Skin epidermis (tissue), 12 donors: ENCODE data around the gene SPATA25.

Experiments used
- H3K27ac ChIP-seq, 21 experiments: fragments of 200-600 bp; sonication (generic) in 11 of 21; one replicate each; pipeline ENCODE4 v1.5.0; 2020; ENCODE audit warnings: mild to moderate bottlenecking in 3 of 21, inconsistent platforms in 2 of 21, moderate library complexity in 2 of 21
- H3K4me3 ChIP-seq, 7 experiments: fragments of 200-600 bp; sonication (generic) in 2 of 7; one replicate each; pipeline ENCODE4 v1.5.0; 2020; ENCODE audit warnings: inconsistent platforms in 2 of 7, mild to moderate bottlenecking in 2 of 7, moderate library complexity in 1 of 7

SPATA25 gene

GRCh38 chr20:45852326-45852725, 35.1 kb downstream of the SPATA25 start:
- Histone ChIP-seq H3K4me3 (no peak overlapping the region), H3K27ac (no peak overlapping the region)

- H3K4me3 ChIP-seq: no peak overlapping the region
- H3K27ac ChIP-seq: no peak overlapping the region
Measured at GRCh38 chr20:45851501-45851900, 35.9 kb downstream of the SPATA25 start.

- no peak overlapping the region for H3K4me3 ChIP-seq
- no peak overlapping the region for H3K27ac ChIP-seq
Measured at GRCh38 chr20:45850926-45851325, 36.5 kb downstream of the SPATA25 start.

GRCh38 chr20:45850238-45850637, 37.2 kb downstream of the SPATA25 start:
- no peak overlapping the region for H3K4me3 ChIP-seq
- H3K27ac ChIP-seq: no peak overlapping the region

- H3K27ac ChIP-seq: peak overlapping the region in 1 of 21 experiments; percentile 11
- H3K4me3 ChIP-seq: no peak overlapping the region
Measured at GRCh38 chr20:45848969-45849582, 38.3 kb downstream of the SPATA25 start.

GRCh38 chr20:45848421-45848820, 39.0 kb downstream of the SPATA25 start:
- Histone ChIP-seq H3K4me3 (no peak overlapping the region), H3K27ac (peak overlapping the region in 2 of 21 experiments; percentile 7 to 11)

GRCh38 chr20:45845452-45845851, 42.0 kb downstream of the SPATA25 start:
- no peak overlapping the region for H3K4me3 ChIP-seq
- no peak overlapping the region for H3K27ac ChIP-seq

- Histone ChIP-seq H3K27ac (peak overlapping the region in 1 of 21 experiments; percentile 22), H3K4me3 (no peak overlapping the region)
Measured at GRCh38 chr20:45843506-45843905, 43.9 kb downstream of the SPATA25 start.

- peak overlapping the region in 4 of 21 experiments; percentile 5 to 41 (median 37) for H3K27ac ChIP-seq
- no peak overlapping the region for H3K4me3 ChIP-seq
Measured at GRCh38 chr20:45842169-45842812, 45.1 kb downstream of the SPATA25 start.

- no peak overlapping the region for H3K4me3 ChIP-seq
- peak overlapping the region in 6 of 21 experiments; percentile 17 to 69 (median 38) for H3K27ac ChIP-seq
Measured at GRCh38 chr20:45841407-45842129, 45.9 kb downstream of the SPATA25 start.

GRCh38 chr20:45840700-45841198, 46.7 kb downstream of the SPATA25 start:
- H3K27ac ChIP-seq: peak overlapping the region in 5 of 21 experiments; percentile 2 to 69 (median 22)
- H3K4me3 ChIP-seq: no peak overlapping the region

GRCh38 chr20:45836841-45837240, 50.6 kb downstream of the SPATA25 start:
- Histone ChIP-seq H3K4me3 (no peak overlapping the region), H3K27ac (peak overlapping the region in 10 of 21 experiments; percentile 17 to 92 (median 64))
